Measurements from ENCODE around the gene SSBP3.

- TF ChIP-seq CEBPB (IDR thresholded peaks at IDR 0.05; ENCODE audit: borderline replicate concordance, low read depth, low read length) (no peak), ZUFSP (CRISPR knock-in tag; IDR thresholded peaks at IDR 0.05; ENCODE audit: borderline replicate concordance) (no peak), TAF1 (CRISPR knock-in tag; IDR thresholded peaks at IDR 0.05) (no peak)
Measured at GRCh38 chr1:54268762-54269297, 137.4 kb downstream of the SSBP3 start.
